ENCODE results near the gene ELMO2.

ELMO2 gene

GRCh38 chr20:46367967-46368901 lies 38.2 kb downstream of the ELMO2 start:
- in situ Hi-C loops (cut with MboI; ENCODE audit: low sequenced_read_pairs) = no loop called here

- in situ Hi-C loops (cut with MboI; ENCODE audit: low sequenced_read_pairs) = no loop called here
These were observed 39.2 kb downstream of the ELMO2 start for GRCh38 chr20:46367234-46367633.

GRCh38 chr20:46366826-46367225 lies 39.6 kb downstream of the ELMO2 start:
- in situ Hi-C loops (cut with MboI; ENCODE audit: low sequenced_read_pairs) = no loop called here

- in situ Hi-C loops (cut with MboI; ENCODE audit: low sequenced_read_pairs) = no loop called here
These were observed 40.8 kb downstream of the ELMO2 start for GRCh38 chr20:46365487-46366220.

GRCh38 chr20:46364670-46365486 lies 41.5 kb downstream of the ELMO2 start:
- in situ Hi-C loops (cut with MboI; ENCODE audit: low sequenced_read_pairs) = no loop called here

- in situ Hi-C loops (cut with MboI; ENCODE audit: low sequenced_read_pairs) = no loop called here
These were observed 42.3 kb downstream of the ELMO2 start for GRCh38 chr20:46363874-46364669.

- in situ Hi-C loops (cut with MboI; ENCODE audit: low sequenced_read_pairs) = no loop called here
These were observed 43.2 kb downstream of the ELMO2 start for GRCh38 chr20:46362921-46363867.

- in situ Hi-C loops (cut with MboI; ENCODE audit: low sequenced_read_pairs) = no loop called here
These were observed 44.6 kb downstream of the ELMO2 start for GRCh38 chr20:46361811-46362210.

GRCh38 chr20:46361381-46361780 lies 45.0 kb downstream of the ELMO2 start:
- in situ Hi-C loops (cut with MboI; ENCODE audit: low sequenced_read_pairs) = no loop called here

- in situ Hi-C loops (cut with MboI; ENCODE audit: low sequenced_read_pairs) = no loop called here
These were observed 47.1 kb downstream of the ELMO2 start for GRCh38 chr20:46359233-46359751.

- in situ Hi-C loops (cut with MboI; ENCODE audit: low sequenced_read_pairs) = no loop called here
These were observed 47.9 kb downstream of the ELMO2 start for GRCh38 chr20:46358346-46359058.

- in situ Hi-C loops (cut with MboI; ENCODE audit: low sequenced_read_pairs) = no loop called here
These were observed 49.3 kb downstream of the ELMO2 start for GRCh38 chr20:46357030-46357514.

- in situ Hi-C loops (cut with MboI; ENCODE audit: low sequenced_read_pairs) = no loop called here
These were observed 50.0 kb downstream of the ELMO2 start for GRCh38 chr20:46356195-46357029.

GRCh38 chr20:46355778-46356177 lies 50.6 kb downstream of the ELMO2 start:
- in situ Hi-C loops (cut with MboI; ENCODE audit: low sequenced_read_pairs) = no loop called here

GRCh38 chr20:46354920-46355654 lies 51.3 kb downstream of the ELMO2 start:
- in situ Hi-C loops (cut with MboI; ENCODE audit: low sequenced_read_pairs) = no loop called here

GRCh38 chr20:46354207-46354555 lies 52.2 kb downstream of the ELMO2 start:
- in situ Hi-C loops (cut with MboI; ENCODE audit: low sequenced_read_pairs) = no loop called here

Measured in HL-60/S4 treated with phorbol 12-myristate 13-acetate at 8.2 ng/mL for 4 days and 3 days (cell line).